ENCODE results near the gene CYBB.

GRCh38 chrX:37820646-37821045 lies 40.8 kb downstream of the CYBB start:
- TF ChIP-seq FOXA1 (IDR thresholded peaks at IDR 0.05) (no peak), SP1 (IDR thresholded peaks at IDR 0.05) (no peak), CTBP1 (IDR thresholded peaks at IDR 0.05; ENCODE audit: borderline replicate concordance) (no peak), PKNOX1 (IDR thresholded peaks at IDR 0.05) (no peak), FOXM1 (IDR thresholded peaks at IDR 0.05; ENCODE audit: borderline replicate concordance) (no peak)
